ENCODE data around the gene SEC24C.
"Not testable (repeated sequence)": the region's sequence is repeated elsewhere in the genome, so short reads cannot be mapped to it uniquely, and the experiment has no call there.

Gene SEC24C

DNA sequence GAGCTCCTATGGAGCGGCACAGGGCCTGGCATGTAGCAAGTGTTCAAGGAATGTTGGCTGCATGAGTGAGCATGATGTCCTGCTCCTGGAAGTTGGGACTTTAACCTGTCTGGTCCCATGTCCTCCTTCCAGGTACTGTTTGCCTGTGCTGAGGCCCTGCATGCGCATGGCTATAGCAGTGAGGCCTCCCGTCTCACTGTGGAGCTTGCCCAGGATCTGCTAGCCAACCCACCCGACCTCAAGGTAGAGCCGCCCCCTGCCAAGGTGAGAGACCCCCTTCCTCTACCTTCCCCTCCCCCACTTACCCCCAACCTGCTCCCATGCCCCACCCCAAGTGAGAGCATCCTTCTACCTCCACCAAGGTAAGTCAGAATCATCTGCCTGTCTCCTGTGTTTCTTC lies 49.3 kb downstream of the SEC24C start:
- no peak for DNase-seq (ENCODE audit: low read depth)

DNA sequence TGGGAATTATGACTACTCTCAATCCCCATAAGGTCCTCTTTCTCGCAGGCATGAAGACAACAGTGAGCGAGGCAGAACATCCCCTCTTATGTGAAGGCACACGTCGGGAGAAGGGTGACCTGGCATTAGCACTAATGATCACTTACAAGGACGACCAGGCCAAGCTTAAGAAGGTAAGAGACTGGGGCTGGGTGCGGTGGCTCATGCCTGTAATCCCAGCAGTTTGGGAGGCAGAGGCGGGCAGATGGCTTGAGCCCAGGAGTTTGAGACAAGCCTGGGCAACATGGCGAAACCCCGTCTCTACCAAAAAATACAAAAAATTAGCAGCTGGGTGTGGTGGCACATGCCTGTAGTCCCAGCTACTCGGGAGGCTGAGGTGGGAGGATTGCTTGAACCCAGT lies 51.3 kb downstream of the SEC24C start:
- not testable (repeated sequence) for DNase-seq (ENCODE audit: low read depth)

DNA sequence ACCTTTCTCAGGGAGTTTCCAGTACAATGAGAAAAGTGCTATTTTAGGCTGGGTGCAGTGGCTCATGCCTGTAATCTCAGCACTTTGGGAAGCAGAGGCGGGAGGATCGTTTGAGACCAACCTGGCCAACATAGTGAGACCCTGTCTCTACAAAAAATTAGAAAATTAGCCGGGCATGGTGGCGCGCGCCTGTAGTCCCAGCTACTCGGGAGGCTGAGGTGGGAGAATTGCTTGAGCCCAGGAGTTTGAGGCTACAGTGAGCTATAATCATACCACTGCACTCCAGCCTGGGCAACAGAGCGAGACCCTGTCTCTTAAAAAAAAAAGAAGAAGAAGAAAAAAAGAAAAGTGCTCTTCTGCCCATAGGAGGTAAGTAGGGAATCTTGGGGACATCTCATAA lies 51.9 kb downstream of the SEC24C start:
- not testable (repeated sequence) for DNase-seq (ENCODE audit: low read depth)

DNA sequence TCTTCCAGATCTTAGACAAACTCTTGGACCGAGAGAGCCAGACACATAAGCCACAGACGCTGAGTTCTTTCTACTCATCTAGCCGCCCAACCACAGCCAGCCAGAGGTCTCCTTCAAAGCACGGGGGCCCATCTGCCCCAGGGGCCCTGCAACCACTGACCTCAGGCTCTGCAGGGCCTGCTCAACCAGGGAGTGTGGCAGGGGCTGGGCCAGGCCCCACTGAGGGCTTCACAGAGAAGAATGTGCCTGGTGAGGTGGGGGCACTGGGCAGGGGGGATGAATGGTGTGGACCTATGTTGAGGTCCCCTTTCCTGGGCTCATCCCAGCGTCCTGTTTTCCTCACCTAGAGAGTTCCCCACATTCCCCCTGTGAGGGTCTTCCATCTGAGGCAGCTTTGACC lies 52.6 kb downstream of the SEC24C start:
- no peak for DNase-seq (ENCODE audit: low read depth)

DNA sequence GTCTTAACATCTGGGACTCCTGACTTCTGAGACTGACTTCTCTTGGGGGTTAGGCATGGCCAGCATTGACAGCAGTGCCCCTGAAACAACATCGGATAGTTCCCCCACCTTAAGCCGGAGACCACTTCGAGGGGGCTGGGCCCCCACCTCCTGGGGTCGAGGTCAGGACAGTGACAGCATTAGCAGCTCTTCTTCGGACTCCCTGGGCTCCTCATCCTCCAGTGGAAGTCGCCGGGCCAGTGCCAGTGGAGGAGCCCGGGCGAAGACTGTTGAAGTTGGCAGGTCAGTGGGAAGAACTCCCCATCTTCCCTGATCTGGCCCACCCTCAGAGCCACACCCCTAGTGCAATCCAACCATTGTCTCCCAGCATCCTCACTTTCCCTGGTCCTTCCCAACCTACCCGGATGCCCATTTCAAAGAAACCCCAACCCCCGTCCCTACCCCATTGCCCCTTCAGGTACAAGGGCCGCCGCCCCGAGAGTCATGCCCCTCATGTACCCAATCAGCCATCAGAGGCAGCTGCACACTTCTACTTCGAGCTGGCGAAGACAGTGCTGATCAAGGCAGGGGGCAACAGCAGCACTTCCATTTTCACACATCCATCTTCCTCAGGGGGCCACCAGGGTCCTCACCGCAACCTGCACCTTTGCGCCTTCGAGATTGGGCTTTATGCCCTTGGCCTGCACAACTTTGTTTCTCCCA lies 53.3 kb downstream of the SEC24C start:
- DNase-seq (ENCODE audit: low read depth), result no peak

DNA sequence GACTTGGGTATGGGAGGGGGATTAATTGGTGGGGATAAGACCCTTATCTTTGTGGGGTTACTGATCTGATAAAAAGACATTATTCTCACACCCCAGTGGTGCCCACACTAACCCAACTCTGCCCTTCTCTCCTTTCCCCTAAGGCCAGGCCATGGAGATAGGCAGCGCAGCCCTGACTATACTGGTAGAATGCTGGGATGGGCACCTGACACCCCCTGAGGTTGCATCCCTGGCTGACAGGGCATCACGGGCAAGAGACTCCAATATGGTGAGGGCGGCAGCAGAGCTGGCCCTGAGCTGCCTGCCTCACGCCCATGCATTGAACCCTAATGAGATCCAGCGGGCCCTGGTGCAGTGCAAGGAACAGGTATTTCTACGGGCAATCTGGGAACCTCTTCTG lies 53.9 kb downstream of the SEC24C start:
- no peak for DNase-seq (ENCODE audit: low read depth)

DNA sequence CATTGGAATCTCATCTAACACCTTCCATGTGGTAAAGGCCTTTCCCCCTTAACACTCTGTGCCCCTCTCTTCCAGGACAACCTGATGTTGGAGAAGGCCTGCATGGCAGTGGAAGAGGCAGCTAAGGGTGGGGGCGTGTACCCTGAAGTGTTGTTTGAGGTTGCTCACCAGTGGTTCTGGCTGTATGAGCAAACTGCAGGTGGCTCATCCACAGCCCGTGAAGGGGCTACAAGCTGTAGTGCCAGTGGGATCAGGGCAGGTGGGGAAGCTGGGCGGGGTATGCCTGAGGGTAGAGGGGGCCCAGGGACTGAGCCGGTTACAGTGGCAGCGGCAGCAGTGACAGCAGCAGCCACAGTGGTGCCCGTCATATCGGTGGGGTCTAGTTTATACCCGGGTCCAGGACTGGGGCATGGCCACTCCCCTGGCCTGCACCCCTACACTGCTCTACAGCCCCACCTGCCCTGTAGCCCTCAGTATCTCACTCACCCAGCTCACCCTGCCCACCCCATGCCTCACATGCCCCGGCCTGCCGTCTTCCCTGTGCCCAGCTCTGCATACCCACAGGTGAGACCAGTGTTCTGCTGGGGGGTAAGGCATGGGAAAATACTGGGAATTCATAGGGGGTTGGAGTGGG lies 54.9 kb downstream of the SEC24C start:
- DNase-seq (ENCODE audit: low read depth), result no peak

DNA sequence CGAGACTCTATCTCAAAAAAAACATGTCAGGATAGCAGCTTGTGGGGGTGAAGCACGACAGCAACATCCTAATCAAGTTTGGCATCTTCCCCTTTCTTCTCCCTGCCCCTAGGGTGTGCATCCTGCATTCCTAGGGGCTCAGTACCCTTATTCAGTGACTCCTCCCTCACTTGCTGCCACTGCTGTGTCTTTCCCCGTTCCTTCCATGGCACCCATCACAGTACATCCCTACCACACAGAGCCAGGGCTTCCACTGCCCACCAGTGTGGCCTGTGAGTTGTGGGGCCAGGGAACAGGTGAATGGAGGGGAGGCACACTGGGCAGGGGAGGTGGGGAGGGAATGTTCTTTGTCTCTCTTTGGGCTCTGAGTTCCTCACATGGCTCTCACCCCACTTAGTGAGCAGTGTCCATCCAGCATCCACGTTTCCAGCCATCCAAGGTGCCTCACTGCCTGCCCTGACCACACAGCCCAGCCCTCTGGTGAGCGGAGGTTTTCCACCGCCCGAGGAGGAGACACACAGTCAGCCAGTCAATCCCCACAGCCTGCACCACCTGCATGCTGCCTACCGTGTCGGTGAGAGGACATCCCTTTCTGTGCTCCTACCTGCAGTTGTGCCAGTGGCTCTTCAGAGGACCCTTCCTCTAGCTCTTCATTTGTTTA lies 55.9 kb downstream of the SEC24C start:
- DNase-seq (ENCODE audit: low read depth), result no peak

DNA sequence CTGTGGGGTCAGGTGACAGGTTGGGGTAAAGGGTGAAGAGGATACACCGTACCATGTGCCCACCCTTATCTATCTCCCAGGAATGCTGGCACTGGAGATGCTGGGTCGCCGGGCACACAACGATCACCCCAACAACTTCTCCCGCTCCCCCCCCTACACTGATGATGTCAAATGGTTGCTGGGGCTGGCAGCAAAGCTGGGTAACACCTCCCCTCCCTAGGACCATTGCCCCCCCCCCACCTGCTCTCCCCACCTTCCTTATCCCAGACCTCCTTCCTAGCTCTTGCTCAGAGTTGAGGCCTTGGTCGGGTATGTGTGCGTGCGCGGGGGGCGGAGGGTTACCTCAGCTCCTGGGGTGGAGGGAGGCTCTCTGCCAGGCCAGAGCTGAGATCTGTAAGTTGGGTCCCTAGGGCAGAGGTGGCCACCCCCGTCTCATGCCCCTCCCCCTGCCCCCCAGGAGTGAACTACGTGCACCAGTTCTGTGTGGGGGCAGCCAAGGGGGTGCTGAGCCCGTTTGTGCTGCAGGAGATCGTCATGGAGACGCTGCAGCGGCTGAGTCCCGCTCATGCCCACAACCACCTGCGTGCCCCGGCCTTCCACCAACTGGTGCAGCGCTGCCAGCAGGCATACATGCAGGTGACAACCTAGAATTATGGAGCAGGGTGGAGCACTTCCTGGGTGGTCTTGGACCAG lies 56.5 kb downstream of the SEC24C start:
- no peak for DNase-seq (ENCODE audit: low read depth)

DNA sequence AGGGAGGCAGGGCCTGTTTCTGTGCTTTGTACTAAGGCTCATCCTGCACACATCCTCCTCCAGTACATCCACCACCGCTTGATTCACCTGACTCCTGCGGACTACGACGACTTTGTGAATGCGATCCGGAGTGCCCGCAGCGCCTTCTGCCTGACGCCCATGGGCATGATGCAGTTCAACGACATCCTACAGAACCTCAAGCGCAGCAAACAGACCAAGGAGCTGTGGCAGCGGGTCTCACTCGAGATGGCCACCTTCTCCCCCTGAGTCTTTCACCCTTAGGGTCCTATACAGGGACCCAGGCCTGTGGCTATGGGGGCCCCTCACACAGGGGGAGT lies 57.0 kb downstream of the SEC24C start:
- no peak for DNase-seq (ENCODE audit: low read depth)

DNA sequence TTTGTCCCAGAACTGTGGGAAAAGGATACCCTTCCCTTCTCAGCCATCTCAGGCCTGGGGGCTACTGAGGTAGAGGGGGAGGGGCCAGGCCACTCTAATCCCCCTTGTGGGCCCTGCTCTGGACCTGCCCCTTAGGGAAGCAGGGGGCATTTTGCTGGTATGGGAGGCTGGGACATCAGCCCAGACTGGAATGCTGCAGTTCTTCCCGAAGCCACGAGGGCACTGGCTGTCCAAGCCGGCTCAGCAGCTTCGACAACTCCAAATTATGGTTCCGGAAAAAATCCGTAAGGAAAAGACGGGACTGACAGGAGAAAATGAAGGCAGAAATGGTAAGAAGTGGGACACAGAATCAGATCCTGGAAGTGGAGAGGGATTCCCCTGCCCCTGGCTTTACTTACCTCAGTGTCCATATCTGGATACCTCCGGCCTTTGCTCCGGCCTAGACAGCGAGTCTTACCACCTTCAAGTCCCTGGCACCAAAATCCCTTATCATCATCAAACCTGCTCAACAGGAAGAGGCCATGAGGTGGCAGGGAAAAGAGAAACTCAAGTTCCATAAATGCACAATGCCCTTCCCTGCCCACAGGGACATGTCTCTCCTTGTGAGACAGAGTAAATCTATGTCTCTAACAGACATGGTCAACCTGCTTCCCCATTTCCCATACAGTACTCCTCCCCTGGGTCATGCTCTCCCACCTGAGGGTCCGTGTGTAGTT lies 58.3 kb downstream of the SEC24C start:
- DNase-seq (ENCODE audit: low read depth), result no peak

DNA sequence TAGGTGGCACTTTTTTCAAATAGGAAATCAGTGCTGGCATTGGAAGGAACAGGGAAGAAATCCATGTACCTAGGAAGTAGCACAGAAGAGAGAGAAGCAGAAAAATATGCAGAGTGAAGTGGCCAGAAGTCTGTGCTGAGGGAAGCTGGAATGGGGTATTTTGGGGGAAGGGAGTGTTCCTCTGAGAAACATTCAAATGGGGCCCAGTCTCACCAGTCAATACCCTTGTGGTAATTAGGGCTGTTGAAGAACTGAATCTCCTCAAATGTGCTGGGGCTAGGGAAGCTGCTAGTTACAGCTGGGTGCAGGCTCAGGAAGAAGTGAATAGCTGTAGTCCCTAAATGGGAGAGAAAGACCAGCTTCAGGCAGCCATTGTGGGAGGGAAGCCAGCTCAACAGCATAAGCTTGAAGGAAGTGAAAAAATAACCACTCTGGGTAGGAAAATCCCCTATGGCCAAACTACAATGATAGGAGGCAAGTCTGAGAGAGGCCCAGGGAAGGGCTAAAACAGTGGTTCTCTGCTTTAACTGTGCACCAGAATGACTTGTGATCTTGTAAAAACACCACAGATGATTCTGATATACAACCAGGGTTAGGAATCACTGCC lies 59.6 kb downstream of the SEC24C start:
- DNase-seq (ENCODE audit: low read depth), result no peak

DNA sequence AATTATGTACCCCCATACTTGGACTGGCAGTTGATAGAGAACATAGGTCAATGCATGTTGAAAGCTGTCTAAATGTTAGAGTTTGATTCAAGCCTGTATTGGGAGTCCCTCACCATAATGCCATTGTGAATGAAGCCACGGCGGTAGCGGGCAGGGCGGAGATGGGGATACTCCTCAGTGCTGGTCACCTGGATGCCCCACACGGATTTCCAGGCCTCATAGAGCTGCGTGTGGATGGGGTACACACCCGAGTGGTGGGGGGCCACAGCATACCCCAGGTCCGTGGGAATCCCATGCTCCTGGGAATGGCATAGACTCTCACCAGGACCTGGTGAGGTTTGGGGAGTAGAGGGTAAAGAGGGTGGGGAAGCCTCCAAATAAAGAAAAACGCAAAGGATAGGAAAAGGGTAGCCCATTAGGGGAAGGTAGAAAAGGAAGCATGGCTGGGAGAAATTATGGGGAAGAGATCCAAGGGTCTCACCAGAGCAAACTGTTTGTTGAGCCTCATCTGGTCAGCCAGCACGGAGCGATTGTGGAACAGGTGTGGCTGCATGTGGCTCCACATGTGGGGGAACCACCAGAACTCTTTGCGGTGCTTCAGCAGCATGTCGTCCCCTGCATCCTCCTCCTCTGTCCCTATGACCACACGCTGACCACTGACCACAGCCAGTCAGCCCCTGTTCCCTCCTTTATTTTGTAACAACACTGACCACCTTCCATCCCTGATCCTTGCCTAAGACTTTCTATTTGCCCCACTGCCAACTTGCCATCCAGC lies 62.2 kb downstream of the SEC24C start:
- DNase-seq (ENCODE audit: low read depth), result no peak

DNA sequence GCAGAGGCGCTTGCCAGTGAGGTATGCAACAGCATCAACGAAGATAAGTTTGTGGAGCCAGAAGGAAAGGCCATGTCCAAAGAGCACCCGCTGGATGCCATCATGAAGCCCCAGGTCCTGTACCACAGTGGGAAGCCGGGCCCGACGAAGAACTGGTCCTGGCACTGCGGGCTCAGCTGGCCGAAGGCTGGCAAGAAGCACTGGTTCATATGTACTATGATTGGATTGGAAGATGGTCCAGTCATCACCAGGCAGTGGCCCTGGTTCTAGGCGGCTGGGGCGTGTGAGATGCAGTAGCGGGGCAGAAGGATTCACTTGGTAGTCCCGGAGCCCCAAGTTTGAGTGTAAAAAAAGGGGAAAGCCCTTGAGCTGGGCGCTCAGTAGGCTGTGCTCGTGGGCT lies 63.3 kb downstream of the SEC24C start:
- DNase-seq (ENCODE audit: low read depth), result no peak

DNA sequence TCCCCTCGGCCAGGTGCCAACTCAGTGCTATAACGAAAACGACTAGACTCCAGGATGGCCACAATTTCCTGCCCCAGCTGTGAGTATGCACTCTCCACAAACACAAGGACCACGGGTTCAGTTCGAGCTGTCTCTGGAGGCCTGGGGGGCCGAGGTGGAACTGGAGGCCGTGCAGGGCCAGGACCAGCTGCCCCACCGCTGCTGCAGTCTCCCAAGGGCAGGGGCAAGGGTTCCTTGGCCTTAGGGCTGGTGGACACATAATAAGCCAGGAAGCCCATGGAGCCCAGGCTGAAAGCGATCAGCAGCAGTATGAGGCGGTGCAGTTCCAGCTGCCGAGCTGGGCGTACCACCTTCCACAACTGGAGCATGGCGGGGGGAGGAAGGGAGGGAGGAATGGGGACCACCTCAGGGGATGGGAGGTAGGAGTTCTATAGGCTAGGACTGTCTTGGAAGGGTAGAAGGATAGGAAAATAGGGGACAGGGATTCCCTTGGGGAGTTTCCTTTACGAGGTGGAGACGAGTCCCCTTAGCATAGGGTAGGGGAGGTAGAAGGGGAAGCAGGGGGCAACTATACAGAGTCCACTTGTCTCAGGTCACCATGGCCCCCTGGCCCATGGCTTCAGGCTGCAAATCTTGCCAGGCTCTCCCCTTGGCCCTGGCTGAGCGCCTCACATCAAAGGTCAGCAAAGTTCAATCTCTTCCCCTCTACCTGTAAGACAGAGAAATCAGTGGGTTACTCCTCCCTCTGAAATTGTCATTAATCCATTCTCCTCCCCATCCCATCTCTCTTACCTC lies 64.0 kb downstream of the SEC24C start:
- DNase-seq (ENCODE audit: low read depth), result no peak

DNA sequence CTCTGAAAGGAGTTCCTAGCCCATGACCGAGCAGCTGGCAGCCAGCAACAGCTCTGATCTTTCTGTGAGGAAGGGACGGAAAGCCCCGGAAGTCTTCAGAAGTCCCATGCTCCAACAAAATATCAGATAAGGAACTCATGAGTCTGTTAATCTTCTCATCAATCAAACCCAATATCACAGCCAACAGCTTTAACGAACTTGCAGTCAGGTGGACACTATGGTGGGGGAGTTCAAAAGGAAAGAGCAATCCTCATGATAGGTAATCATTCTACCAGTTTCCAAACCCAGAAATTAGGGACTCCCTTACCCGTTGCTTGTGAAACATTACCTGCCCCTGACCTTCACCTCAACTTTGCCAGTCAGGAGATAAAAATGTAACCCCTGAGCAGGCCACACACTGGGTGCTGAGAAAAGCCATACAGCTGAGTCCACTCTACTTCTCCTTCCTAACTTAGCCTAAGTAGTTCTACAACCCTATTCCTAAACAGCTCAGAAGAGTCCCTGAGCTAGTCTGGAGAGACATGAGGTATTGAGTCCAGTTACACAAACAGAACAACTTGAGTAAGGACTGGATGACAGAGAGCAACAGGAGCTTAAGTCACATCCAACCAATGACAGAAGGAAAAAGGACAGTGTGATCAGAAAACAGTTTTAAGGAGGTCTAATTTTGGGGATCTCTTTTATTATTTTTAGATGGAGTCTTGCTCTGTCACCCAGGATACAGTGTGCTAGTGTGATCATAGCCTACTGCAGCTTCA lies 65.1 kb downstream of the SEC24C start:
- no peak for DNase-seq (ENCODE audit: low read depth)

DNA sequence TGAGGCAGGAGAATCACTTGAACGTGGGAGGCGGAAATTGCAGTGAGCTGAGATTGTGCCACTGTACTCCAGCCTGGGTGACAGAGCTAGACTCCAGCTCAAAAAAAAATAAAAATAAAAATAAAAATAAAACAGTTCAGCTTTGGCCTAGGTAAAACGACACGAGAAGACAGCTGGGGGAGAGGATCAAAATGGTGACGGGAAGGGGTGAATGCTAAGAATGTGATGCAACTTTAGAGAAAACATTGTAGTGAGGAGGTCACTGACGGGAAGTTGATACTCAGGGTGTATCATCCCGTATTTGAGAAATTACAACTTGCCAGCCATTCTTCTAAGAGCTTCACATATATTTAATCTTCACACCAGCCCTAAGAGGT lies 66.2 kb downstream of the SEC24C start:
- DNase-seq (ENCODE audit: low read depth), result no peak

DNA sequence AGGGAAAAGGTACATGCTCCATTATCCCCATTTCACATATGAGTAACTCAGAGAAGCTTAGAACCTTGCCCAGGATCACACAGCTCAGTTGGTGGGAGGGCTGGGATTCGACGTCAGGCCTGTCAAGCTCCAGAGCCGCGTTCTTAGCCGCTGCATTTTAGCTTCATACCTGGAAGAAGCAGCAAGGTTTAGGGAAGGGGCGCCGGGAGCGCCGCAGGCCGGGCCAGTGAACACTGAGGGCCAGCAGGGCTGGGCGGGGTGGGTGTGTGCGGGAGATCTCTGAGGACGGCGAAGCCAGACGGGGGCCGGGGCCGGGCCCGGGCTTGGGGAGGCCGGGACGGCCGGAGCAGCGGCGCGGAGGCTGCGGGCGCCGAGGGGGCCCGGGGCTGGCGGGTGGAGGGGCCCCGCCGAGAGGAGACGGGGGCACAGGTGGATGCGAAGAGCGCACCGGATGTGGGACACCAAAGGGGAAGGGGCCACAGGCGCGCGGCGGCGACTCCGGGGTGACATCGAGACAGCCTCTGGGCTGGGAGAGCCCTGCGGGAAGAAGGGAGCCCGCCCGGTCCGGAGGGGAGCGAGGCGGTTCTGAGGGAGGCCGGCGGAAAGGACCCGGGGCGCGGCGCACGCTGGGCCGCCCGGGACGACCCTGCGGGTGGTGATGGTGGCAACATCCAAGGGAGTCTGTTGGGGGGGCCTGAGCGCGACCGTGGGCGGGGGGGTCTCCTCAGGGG lies 66.7 kb downstream of the SEC24C start:
- peak; percentile 44 for DNase-seq (ENCODE audit: low read depth)

DNA sequence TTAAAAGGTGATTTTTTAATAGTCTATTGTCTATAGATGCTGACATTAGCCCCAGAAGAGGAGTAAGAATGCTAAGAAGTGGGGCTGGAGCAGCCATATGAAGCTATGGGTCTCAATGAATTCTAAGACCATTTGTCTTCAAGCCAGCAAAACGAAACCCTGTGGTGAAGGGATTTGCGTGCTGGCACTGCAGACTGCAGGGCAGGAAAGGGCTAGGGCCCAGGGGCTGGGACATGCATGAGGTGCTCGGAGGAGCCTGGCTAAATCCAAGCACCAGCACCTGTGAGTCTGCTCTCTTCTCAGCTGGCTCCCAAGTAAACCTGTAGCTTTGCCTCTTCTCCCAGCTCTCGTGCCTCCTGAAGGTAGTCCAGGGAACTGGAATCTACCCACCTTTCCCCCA lies 68.5 kb downstream of the SEC24C start:
- no peak for DNase-seq (ENCODE audit: low read depth)
